OCI-LY3 (cell line): ENCODE results near the gene TSPOAP1.
A peak's percentile ranks its signal among the peaks of the same experiment; 100 is the strongest.

ENCODE experiments used
- H2AFZ ChIP-seq: fragments of 200-600, 300-600 bp; shearing (Covaris generic); 2 replicates; pipeline ENCODE4 v1.6.0; 2014; ENCODE audit warnings: antibody characterized with exemption, low read depth, low read length
- H3K27ac ChIP-seq: fragments of 200-600, 300-600 bp; sonication (generic); 2 replicates; pipeline ENCODE4 v1.5.1; 2014; ENCODE audit warnings: mild to moderate bottlenecking, low read length, moderate library complexity, mixed read lengths
- H3K27me3 ChIP-seq: fragments of 200-600, 300-600 bp; sonication (generic); 2 replicates; pipeline ENCODE4 v1.6.1; 2014; ENCODE audit warnings: low read depth, low read length, mixed read lengths
- H3K36me3 ChIP-seq: fragments of 200-600, 300-600 bp; sonication (generic); replicated peaks from 2 replicates; pipeline ENCODE3; 2014; ENCODE audit warnings: low read depth, low read length, mixed read lengths
- H3K4me1 ChIP-seq: fragments of 300-600, 200-600 bp; sonication (generic); 2 replicates; pipeline ENCODE4 v1.6.1; 2014; ENCODE audit warnings: low read length, mixed read lengths
- H3K4me2 ChIP-seq: fragments of 200-600, 300-600 bp; sonication (generic); 2 replicates; pipeline ENCODE4 v1.6.1; 2014; ENCODE audit warnings: low read length, mixed read lengths
- H3K4me3 ChIP-seq: fragments of 300-600, 200-600 bp; sonication (generic); 2 replicates; pipeline ENCODE4 v1.5.1; 2014; ENCODE audit warnings: antibody characterized with exemption, mild to moderate bottlenecking, low read length, moderate library complexity
- H3K79me2 ChIP-seq: fragments of 300-600, 200-600 bp; shearing (Covaris generic); 2 replicates; pipeline ENCODE4 v1.6.1; 2014; ENCODE audit warnings: mild to moderate bottlenecking, low read length, mixed read lengths
- H3K9ac ChIP-seq: fragments of 300-600, 200-600 bp; shearing (Covaris generic); 2 replicates; pipeline ENCODE4 v1.6.0; 2014; ENCODE audit warnings: mild to moderate bottlenecking, low read length, moderate library complexity
- H3K9me3 ChIP-seq: fragments of 200-600, 300-600 bp; shearing (Covaris generic); 2 replicates; pipeline ENCODE4 v1.6.1; 2014; ENCODE audit warnings: low read length, mixed read lengths; ENCODE audit not compliant: insufficient read depth
- H4K20me1 ChIP-seq: fragments of 200-600, 300-600 bp; sonication (generic); 2 replicates; pipeline ENCODE4 v1.6.1; 2016; ENCODE audit warnings: low read length, mixed read lengths; ENCODE audit not compliant: insufficient read depth
- CTCF ChIP-seq: fragments of 200-600, 300-600 bp; sonication (generic); IDR thresholded peaks from 2 replicates; pipeline ENCODE4 v1.5.1; 2014; ENCODE audit warnings: antibody characterized with exemption, low read length, low read depth
- EZH2phosphoT487 ChIP-seq: fragments of 200-600 bp; shearing (Covaris generic); IDR thresholded peaks from 2 replicates; pipeline ENCODE4 v1.6.1; 2018; ENCODE audit warnings: antibody characterized with exemption, mixed run types, low read depth

TSPOAP1 gene

GRCh38 chr17:58308173-58308984 lies 20.2 kb downstream of the TSPOAP1 start:
- Histone ChIP-seq H3K9me3 (no peaks in the 10 kb centered on the region), H3K79me2 (no peaks in the 10 kb centered on the region), H3K4me2 (no peak overlapping the region), H3K9ac (no peak overlapping the region), H4K20me1 (no peaks in the 10 kb centered on the region), H3K4me3 (no peak overlapping the region), H3K27ac (no peak overlapping the region), H2AFZ (no peak overlapping the region), H3K36me3 (peaks cover 3% of the 10 kb centered on the region), H3K4me1 (peaks cover 7% of the 10 kb centered on the region), H3K27me3 (no peaks in the 10 kb centered on the region)
- TF ChIP-seq CTCF: peak; percentile 22; the same call in 1 of the 2 replicates
- no peak for TF ChIP-seq EZH2phosphoT487

- H3K4me2 ChIP-seq: no peak overlapping the region
These were observed 21.0 kb downstream of the TSPOAP1 start for GRCh38 chr17:58307468-58308172.

GRCh38 chr17:58306131-58306951 lies 22.3 kb downstream of the TSPOAP1 start:
- H3K4me2 ChIP-seq: no peak overlapping the region
- H3K9ac ChIP-seq: no peak overlapping the region
- H2AFZ ChIP-seq: no peak overlapping the region
- peaks cover 3% of the 10 kb centered on the region for H3K36me3 ChIP-seq
- no peaks in the 10 kb centered on the region for H3K27me3 ChIP-seq
- H4K20me1 ChIP-seq: no peaks in the 10 kb centered on the region
- no peak overlapping the region for H3K4me3 ChIP-seq
- H3K9me3 ChIP-seq: no peaks in the 10 kb centered on the region
- TF ChIP-seq CTCF (no peak), EZH2phosphoT487 (no peak)
- no peak overlapping the region for H3K27ac ChIP-seq
- no peaks in the 10 kb centered on the region for H3K79me2 ChIP-seq
- peaks cover 7% of the 10 kb centered on the region for H3K4me1 ChIP-seq

More at GRCh38 chr17:58307468-58308172, 21.0 kb downstream of the TSPOAP1 start:
- Histone ChIP-seq H2AFZ (no peak overlapping the region), H3K36me3 (peaks cover 3% of the 10 kb centered on the region), H3K79me2 (no peaks in the 10 kb centered on the region), H3K9me3 (no peaks in the 10 kb centered on the region), H3K4me1 (peaks cover 7% of the 10 kb centered on the region), H3K9ac (no peak overlapping the region), H3K27ac (no peak overlapping the region), H3K4me3 (no peak overlapping the region), H3K27me3 (no peaks in the 10 kb centered on the region), H4K20me1 (no peaks in the 10 kb centered on the region)
- TF ChIP-seq EZH2phosphoT487: no peak
- no peak for TF ChIP-seq CTCF
